ENCODE data around the gene POLR2I. TPM values are rescaled to one million over a fixed set of nuclear protein-coding genes. Genes with fewer than 3 reads are reported as not detected.

Gene POLR2I
- total and polyA plus RNA-seq, 9 of the 15 experiments (the other 6 are each of a cell fraction or from before 2014, with no cell fraction given), result 28.0 to 283 (median 123) TPM

DNA sequence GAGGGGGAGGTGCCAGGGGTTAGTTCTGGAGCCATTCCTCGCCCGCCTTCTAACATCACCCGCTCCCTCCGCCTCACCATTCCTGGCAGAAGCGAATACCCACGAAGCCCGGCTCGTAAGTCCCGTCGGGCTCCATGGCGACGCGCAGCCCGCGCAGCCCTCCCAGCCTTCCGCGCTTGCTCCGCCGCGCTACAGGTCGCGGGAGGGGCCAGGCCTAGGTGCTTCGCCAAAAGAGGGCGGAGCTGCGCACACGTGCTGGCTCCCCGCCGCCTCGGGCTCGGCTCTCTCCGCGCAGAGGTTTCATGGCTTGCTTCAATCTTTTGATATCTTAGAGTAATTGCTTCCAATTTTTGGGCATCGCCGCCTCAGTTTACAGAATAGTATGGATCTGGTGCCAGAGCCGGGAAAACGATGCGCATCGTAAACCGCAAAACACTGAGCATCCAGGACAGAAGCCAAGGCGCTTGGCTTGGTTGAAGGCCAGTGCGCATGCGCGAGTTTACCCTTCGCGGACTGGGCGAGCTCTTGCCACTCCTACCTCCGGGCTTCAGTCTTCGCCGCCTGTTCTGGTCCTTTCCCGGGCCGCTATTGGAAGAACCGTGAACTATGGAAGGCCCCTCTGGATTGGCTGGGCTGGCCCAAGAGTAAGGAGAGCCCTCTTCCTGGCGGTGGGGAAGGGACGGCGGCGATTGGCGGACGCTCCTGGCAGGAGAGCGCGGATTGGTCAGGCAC, at the start of gene POLR2I (continued):
- peak; percentile 90 for TF ChIP-seq USF1 (CRISPR knock-in tag; IDR thresholded peaks at IDR 0.05)
- no peak for TF ChIP-seq DPF2 (IDR thresholded peaks at IDR 0.05)
- TF ChIP-seq, protein P1, sequence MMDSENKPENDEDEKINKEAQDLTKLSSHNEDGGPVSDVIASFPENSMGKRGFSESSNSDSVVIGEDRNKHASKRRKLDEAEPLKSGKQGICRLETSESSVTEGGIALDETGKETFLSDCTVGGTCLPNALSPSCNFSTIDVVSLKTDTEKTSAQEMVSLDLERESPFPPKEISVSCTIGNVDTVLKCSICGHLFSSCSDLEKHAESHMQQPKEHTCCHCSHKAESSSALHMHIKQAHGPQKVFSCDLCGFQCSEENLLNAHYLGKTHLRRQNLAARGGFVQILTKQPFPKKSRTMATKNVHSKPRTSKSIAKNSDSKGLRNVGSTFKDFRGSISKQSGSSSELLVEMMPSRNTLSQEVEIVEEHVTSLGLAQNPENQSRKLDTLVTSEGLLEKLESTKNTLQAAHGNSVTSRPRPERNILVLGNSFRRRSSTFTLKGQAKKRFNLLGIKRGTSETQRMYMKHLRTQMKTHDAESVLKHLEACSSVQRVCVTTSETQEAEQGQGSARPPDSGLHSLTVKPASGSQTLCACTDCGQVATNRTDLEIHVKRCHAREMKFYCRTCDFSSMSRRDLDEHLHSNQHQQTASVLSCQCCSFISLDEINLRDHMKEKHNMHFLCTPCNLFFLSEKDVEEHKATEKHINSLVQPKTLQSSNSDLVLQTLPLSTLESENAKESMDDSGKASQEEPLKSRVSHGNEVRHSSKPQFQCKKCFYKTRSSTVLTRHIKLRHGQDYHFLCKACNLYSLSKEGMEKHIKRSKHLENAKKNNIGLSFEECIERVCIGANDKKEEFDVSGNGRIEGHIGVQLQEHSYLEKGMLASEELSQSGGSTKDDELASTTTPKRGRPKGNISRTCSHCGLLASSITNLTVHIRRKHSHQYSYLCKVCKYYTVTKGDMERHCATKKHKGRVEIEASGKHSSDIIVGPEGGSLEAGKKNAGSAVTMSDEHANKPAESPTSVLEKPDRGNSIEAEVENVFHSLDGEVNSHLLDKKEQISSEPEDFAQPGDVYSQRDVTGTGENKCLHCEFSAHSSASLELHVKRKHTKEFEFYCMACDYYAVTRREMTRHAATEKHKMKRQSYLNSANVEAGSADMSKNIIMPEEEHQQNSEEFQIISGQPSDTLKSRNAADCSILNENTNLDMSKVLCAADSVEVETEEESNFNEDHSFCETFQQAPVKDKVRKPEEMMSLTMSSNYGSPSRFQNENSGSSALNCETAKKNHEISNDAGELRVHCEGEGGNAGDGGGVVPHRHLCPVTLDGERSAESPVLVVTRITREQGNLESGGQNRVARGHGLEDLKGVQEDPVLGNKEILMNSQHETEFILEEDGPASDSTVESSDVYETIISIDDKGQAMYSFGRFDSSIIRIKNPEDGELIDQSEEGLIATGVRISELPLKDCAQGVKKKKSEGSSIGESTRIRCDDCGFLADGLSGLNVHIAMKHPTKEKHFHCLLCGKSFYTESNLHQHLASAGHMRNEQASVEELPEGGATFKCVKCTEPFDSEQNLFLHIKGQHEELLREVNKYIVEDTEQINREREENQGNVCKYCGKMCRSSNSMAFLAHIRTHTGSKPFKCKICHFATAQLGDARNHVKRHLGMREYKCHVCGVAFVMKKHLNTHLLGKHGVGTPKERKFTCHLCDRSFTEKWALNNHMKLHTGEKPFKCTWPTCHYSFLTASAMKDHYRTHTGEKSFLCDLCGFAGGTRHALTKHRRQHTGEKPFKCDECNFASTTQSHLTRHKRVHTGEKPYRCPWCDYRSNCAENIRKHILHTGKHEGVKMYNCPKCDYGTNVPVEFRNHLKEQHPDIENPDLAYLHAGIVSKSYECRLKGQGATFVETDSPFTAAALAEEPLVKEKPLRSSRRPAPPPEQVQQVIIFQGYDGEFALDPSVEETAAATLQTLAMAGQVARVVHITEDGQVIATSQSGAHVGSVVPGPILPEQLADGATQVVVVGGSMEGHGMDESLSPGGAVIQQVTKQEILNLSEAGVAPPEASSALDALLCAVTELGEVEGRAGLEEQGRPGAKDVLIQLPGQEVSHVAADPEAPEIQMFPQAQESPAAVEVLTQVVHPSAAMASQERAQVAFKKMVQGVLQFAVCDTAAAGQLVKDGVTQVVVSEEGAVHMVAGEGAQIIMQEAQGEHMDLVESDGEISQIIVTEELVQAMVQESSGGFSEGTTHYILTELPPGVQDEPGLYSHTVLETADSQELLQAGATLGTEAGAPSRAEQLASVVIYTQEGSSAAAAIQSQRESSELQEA (IDR thresholded peaks at IDR 0.05; ENCODE audit: low read depth), result peak; percentile 97
- peak; percentile 87 for TF ChIP-seq SAP30 (IDR thresholded peaks at IDR 0.05; ENCODE audit: borderline replicate concordance, insufficient read depth, low read depth, low read length, poor library complexity, severe bottlenecking)
- peak; percentile 99 for TF ChIP-seq MTA3 (IDR thresholded peaks at IDR 0.05; ENCODE audit: borderline replicate concordance)
- TF ChIP-seq TBP (optimal IDR thresholded peaks at IDR 0.05; ENCODE audit: low read depth, low read length), result peak; percentile 33
- peak; percentile 80 for TF ChIP-seq POLR2G (IDR thresholded peaks at IDR 0.05; ENCODE audit: low read depth, low read length)
- TF ChIP-seq ZNF165 (CRISPR knock-in tag; IDR thresholded peaks at IDR 0.05; ENCODE audit: borderline replicate concordance), result no peak
- TF ChIP-seq ID3 (CRISPR knock-in tag; IDR thresholded peaks at IDR 0.05), result no peak
- TF ChIP-seq ID3 (tag; IDR thresholded peaks at IDR 0.05), result peak; percentile 61; the same call in 1 of the 2 replicates
- TF ChIP-seq ASH1L (IDR thresholded peaks at IDR 0.05; ENCODE audit: borderline replicate concordance, low read depth, partially characterized antibody), result peak; percentile 93
- 0 out of 2 replicates have a peak, but pooled peaks have one; percentile 59 for TF ChIP-seq SMAD4 (CRISPR knock-in tag; conservative IDR thresholded peaks at IDR 0.05)
- peak; percentile 7; the same call in 1 of the 2 replicates for TF ChIP-seq ZNF175 (CRISPR knock-in tag; IDR thresholded peaks at IDR 0.05; ENCODE audit: low read depth)
- peak; percentile 63; the same call in 1 of the 2 replicates for TF ChIP-seq JUN (IDR thresholded peaks at IDR 0.05; ENCODE audit: borderline replicate concordance, low read depth, low read length)
- TF ChIP-seq JUN (CRISPR knock-in tag; IDR thresholded peaks at IDR 0.05; ENCODE audit: borderline replicate concordance), result no peak
- no peak for TF ChIP-seq HLTF (IDR thresholded peaks at IDR 0.05)
- TF ChIP-seq HSF4 (CRISPR knock-in tag; IDR thresholded peaks at IDR 0.05; ENCODE audit: borderline replicate concordance), result no peak
- peak; percentile 10; the same call in 1 of the 2 replicates for TF ChIP-seq ZNF583 (CRISPR knock-in tag; IDR thresholded peaks at IDR 0.05)

Data from K562 (cell line).